GM23338 (cell line): ENCODE results near the gene NFKB1. TPM values are rescaled to one million over a fixed set of nuclear protein-coding genes. Genes with fewer than 3 reads are reported as not detected.

Experiments
- ATAC-seq: fragments of 200-7000 bp; cut with Tn5 transposase; 3 replicates; pipeline ENCODE4 v1.9.1; 2020
- DNase-seq: peaks from one replicate; pipeline ENCODE4 v3.0.0-alpha.2; 2015; ENCODE audit warnings: low spot score
- H2AFZ ChIP-seq: fragments of 200-600 bp; sonication (generic); 2 replicates; pipeline ENCODE4 v1.8.0; 2016; ENCODE audit warnings: antibody characterized with exemption, mild to moderate bottlenecking, moderate library complexity
- H3F3A ChIP-seq: fragments of 200-600 bp; sonication (generic); replicated peaks from 2 replicates; pipeline ENCODE4 v1.8.0; 2017; ENCODE audit warnings: antibody characterized with exemption, mixed run types, low read depth
- H3K27ac ChIP-seq: fragments of 200-600 bp; sonication (generic); 2 replicates; pipeline ENCODE4 v1.6.1; 2016; ENCODE audit warnings: low read depth
- H3K27me3 ChIP-seq: fragments of 200-600 bp; sonication (generic); 2 replicates; pipeline ENCODE4 v1.8.0; 2016; ENCODE audit warnings: mild to moderate bottlenecking, mixed run types, moderate library complexity; ENCODE audit not compliant: insufficient read depth
- H3K36me3 ChIP-seq: fragments of 200-600 bp; sonication (generic); 2 replicates; pipeline ENCODE4 v1.8.0; 2016; ENCODE audit warnings: mild to moderate bottlenecking; ENCODE audit not compliant: insufficient read depth
- H3K4me1 ChIP-seq: fragments of 200-600 bp; sonication (generic); 2 replicates; pipeline ENCODE4 v1.8.0; 2016; ENCODE audit warnings: mild to moderate bottlenecking, moderate library complexity; ENCODE audit not compliant: insufficient read depth
- H3K4me2 ChIP-seq: fragments of 200-600 bp; sonication (generic); 2 replicates; pipeline ENCODE4 v1.7.1; 2017; ENCODE audit warnings: mixed run types
- H3K4me3 ChIP-seq: fragments of 200-600 bp; sonication (generic); 2 replicates; pipeline ENCODE4 v1.6.1; 2016; ENCODE audit warnings: mixed run types
- H3K79me2 ChIP-seq: fragments of 200-600 bp; sonication (generic); replicated peaks from 2 replicates; pipeline ENCODE4 v1.8.0; 2017; ENCODE audit warnings: mild to moderate bottlenecking; ENCODE audit not compliant: insufficient read depth
- H3K9me2 ChIP-seq: fragments of 200-600 bp; sonication (generic); 2 replicates; pipeline ENCODE4 v1.8.0; 2017; ENCODE audit not compliant: insufficient read depth
- H4K20me1 ChIP-seq: fragments of 200-600 bp; sonication (generic); replicated peaks from 2 replicates; pipeline ENCODE4 v1.8.0; 2017; ENCODE audit warnings: mild to moderate bottlenecking; ENCODE audit not compliant: insufficient read depth
- H3K27ac Mint-ChIP-seq: 2 replicates; pipeline ENCODE4 v1.8.0; 2020; ENCODE audit warnings: inconsistent platforms, mild to moderate bottlenecking, moderate library complexity, mixed read lengths
- H3K27me3 Mint-ChIP-seq: 3 replicates; pipeline ENCODE4 v1.8.0; 2022; ENCODE audit warnings: low read depth, mild to moderate bottlenecking, moderate library complexity, mixed read lengths, inconsistent platforms; ENCODE audit not compliant: insufficient read depth, poor library complexity
- H3K36me3 Mint-ChIP-seq: 3 replicates; pipeline ENCODE4 v1.8.0; 2021; ENCODE audit warnings: low read depth, mild to moderate bottlenecking, inconsistent platforms, moderate library complexity, mixed read lengths
- H3K4me1 Mint-ChIP-seq: 3 replicates; pipeline ENCODE4 v1.8.0; 2020; ENCODE audit warnings: mild to moderate bottlenecking, inconsistent platforms, mixed read lengths
- H3K4me3 Mint-ChIP-seq: 3 replicates; pipeline ENCODE4 v1.8.0; 2021; ENCODE audit warnings: moderate library complexity, mild to moderate bottlenecking, inconsistent platforms, mixed read lengths
- H3K9me3 Mint-ChIP-seq: 3 replicates; pipeline ENCODE4 v1.8.0; 2020; ENCODE audit warnings: moderate library complexity, mild to moderate bottlenecking, inconsistent platforms, mixed read lengths
- EZH2 ChIP-seq: fragments of 200-600 bp; sonication (generic); IDR thresholded peaks from one replicate; pipeline ENCODE4 v1.8.0; 2017; ENCODE audit warnings: antibody characterized with exemption, mild to moderate bottlenecking, low read depth; ENCODE audit not compliant: unreplicated experiment
- EZH2phosphoT487 ChIP-seq: fragments of 200-600 bp; sonication (generic); IDR thresholded peaks from one replicate; pipeline ENCODE4 v1.8.1; 2018; ENCODE audit warnings: antibody characterized with exemption; ENCODE audit not compliant: unreplicated experiment
- JUNB ChIP-seq: IDR thresholded peaks from one replicate; pipeline ENCODE4 v1.6.1; 2016; ENCODE audit warnings: antibody characterized with exemption; ENCODE audit not compliant: unreplicated experiment
- NANOG ChIP-seq: IDR thresholded peaks from 2 replicates; pipeline ENCODE4 v1.6.1; 2016; ENCODE audit warnings: antibody characterized with exemption, borderline replicate concordance
- POLR2AphosphoS5 ChIP-seq: IDR thresholded peaks from 2 replicates; pipeline ENCODE4 v1.6.1; 2016; ENCODE audit warnings: antibody characterized with exemption, low read depth
- ZNF114 ChIP-seq: fragments of 250-450 bp; sonication (Bioruptor Pico); IDR thresholded peaks from 2 replicates; pipeline ENCODE4 v1.5.0; 2020; ENCODE audit warnings: mild to moderate bottlenecking, moderate library complexity
- ZNF331 ChIP-seq: fragments of 250-450 bp; sonication (Bioruptor Pico); IDR thresholded peaks from 2 replicates; pipeline ENCODE4 v1.5.0; 2020; ENCODE audit warnings: low read depth, mild to moderate bottlenecking, moderate library complexity
- polyA plus RNA-seq: library from polyadenylated mRNA; unstranded; fragments of >200 nt; fragmentation: Nextera tagmentation; extraction: Ambion mirVana; gene quantifications from 2 replicates; pipeline ENCODE4 v1.2.1, GENCODE V29; 2016
- total RNA-seq: library from RNA; depleted of rRNA; stranded (reverse); fragments of >200 nt; shearing (Covaris generic); gene quantifications from 2 replicates; pipeline ENCODE4 v1.2.3, GENCODE V29; 2014
- TF ChIP-seq, protein P1 (sequence below), 2 experiments: fragments of 200-600 bp in 1 of 2; sonication (generic) in 1 of 2; conservative IDR thresholded peaks; 2 replicates each; pipeline versions ENCODE4 v1.5.1 to v1.6.1; 2016 to 2017; ENCODE audit warnings: antibody characterized with exemption in 2 of 2, low read depth in 2 of 2, mild to moderate bottlenecking in 2 of 2, moderate library complexity in 1 of 2
- TF ChIP-seq, protein P2 (sequence below): IDR thresholded peaks from one replicate; pipeline ENCODE4 v1.6.1; 2018; ENCODE audit warnings: antibody characterized with exemption; ENCODE audit not compliant: unreplicated experiment
- TF ChIP-seq, protein P3 (sequence below): fragments of 250-450 bp; sonication (Bioruptor Pico); IDR thresholded peaks from 2 replicates; pipeline ENCODE4 v1.5.0; 2020; ENCODE audit warnings: mild to moderate bottlenecking, moderate library complexity

Gene NFKB1
- total and polyA plus RNA-seq, 2 experiments from 2014 or later = 0.82 to 4.6 TPM

DNA sequence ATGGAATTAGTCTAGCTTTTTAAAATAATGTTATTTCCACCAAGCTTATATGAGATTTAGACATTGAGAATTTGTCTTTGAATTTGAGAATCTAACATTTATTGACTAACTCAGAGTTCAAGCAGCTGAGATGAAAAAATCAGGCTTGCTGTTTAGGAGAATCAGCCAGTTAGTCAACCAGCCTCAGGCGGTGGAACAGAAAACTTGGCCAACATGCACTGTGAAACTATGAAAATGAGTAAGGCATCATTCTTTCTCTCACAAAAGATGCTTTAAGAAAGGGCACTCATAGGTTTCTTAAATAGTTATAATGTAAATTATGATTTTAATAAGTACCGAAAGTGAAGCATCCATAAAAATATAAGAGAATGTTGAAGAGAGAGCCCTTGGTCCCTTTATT lies 84.2 kb downstream of the NFKB1 start (continued):
- TF ChIP-seq ZNF331 (CRISPR knock-in tag) (no peak), EZH2phosphoT487 (no peak)
- TF ChIP-seq, protein P1, sequence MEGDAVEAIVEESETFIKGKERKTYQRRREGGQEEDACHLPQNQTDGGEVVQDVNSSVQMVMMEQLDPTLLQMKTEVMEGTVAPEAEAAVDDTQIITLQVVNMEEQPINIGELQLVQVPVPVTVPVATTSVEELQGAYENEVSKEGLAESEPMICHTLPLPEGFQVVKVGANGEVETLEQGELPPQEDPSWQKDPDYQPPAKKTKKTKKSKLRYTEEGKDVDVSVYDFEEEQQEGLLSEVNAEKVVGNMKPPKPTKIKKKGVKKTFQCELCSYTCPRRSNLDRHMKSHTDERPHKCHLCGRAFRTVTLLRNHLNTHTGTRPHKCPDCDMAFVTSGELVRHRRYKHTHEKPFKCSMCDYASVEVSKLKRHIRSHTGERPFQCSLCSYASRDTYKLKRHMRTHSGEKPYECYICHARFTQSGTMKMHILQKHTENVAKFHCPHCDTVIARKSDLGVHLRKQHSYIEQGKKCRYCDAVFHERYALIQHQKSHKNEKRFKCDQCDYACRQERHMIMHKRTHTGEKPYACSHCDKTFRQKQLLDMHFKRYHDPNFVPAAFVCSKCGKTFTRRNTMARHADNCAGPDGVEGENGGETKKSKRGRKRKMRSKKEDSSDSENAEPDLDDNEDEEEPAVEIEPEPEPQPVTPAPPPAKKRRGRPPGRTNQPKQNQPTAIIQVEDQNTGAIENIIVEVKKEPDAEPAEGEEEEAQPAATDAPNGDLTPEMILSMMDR (conservative IDR thresholded peaks at IDR 0.05; ENCODE audit: low read depth in 2 of 2) = no peak

DNA sequence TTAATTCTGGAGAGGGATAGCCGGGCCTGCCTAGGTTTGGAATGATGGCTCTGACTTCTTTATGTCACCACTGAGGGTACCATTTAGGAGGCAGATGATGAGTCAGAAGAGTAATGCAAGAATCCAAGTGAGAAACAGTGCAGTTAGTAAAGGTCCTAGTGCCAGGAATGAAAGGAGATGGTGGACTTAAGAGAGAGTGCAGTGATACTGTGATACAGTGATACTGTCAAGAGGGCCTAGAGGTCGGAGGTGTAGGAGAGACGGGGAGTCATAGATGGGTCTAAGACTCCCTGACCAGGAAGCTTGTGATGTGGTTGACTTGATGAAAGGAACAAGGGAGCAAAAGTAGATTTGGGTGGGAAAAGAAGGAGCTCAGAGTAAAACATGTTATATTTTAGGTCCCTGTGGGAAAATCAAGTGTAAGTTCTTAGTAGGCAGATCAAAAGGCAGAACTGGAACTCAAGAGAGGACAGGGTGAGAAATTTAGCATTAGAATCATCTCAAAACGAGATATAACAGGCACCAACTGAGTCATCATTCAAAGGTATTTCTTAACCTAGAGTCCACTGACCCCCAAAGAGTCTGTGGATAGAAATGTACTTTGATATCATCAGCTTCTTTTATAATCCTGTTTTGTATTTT lies 85.0 kb downstream of the NFKB1 start:
- no peaks in the 10 kb centered on the region for H3K27me3 ChIP-seq
- H3K4me3 ChIP-seq = no peak overlapping the region
- Mint-ChIP-seq H3K36me3 (no peaks in the 10 kb centered on the region), H3K4me1 (no peaks in the 10 kb centered on the region), H3K4me3 (no peak overlapping the region), H3K27ac (no peak overlapping the region), H3K9me3 (no peaks in the 10 kb centered on the region; the same call in 2 of the 3 replicates), H3K27me3 (no peaks in the 10 kb centered on the region)
- H3K79me2 ChIP-seq = no peaks in the 10 kb centered on the region
- no peaks in the 10 kb centered on the region for H3F3A ChIP-seq
- H3K36me3 ChIP-seq = no peaks in the 10 kb centered on the region
- DNase-seq (no peak), ATAC-seq (no peak)
- no peaks in the 10 kb centered on the region for H4K20me1 ChIP-seq
- no peak overlapping the region for H3K27ac ChIP-seq
- no peak overlapping the region for H3K4me2 ChIP-seq
- H3K9me2 ChIP-seq = no peaks in the 10 kb centered on the region
- no peaks in the 10 kb centered on the region for H3K4me1 ChIP-seq
- H2AFZ ChIP-seq = no peak overlapping the region
- TF ChIP-seq EZH2 = no peak
- TF ChIP-seq, protein P2, sequence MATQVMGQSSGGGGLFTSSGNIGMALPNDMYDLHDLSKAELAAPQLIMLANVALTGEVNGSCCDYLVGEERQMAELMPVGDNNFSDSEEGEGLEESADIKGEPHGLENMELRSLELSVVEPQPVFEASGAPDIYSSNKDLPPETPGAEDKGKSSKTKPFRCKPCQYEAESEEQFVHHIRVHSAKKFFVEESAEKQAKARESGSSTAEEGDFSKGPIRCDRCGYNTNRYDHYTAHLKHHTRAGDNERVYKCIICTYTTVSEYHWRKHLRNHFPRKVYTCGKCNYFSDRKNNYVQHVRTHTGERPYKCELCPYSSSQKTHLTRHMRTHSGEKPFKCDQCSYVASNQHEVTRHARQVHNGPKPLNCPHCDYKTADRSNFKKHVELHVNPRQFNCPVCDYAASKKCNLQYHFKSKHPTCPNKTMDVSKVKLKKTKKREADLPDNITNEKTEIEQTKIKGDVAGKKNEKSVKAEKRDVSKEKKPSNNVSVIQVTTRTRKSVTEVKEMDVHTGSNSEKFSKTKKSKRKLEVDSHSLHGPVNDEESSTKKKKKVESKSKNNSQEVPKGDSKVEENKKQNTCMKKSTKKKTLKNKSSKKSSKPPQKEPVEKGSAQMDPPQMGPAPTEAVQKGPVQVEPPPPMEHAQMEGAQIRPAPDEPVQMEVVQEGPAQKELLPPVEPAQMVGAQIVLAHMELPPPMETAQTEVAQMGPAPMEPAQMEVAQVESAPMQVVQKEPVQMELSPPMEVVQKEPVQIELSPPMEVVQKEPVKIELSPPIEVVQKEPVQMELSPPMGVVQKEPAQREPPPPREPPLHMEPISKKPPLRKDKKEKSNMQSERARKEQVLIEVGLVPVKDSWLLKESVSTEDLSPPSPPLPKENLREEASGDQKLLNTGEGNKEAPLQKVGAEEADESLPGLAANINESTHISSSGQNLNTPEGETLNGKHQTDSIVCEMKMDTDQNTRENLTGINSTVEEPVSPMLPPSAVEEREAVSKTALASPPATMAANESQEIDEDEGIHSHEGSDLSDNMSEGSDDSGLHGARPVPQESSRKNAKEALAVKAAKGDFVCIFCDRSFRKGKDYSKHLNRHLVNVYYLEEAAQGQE = no peak
- TF ChIP-seq ZNF114 = no peak
- no peak for TF ChIP-seq NANOG
- TF ChIP-seq, protein P1 (conservative IDR thresholded peaks at IDR 0.05; ENCODE audit: low read depth in 2 of 2) = no peak
- TF ChIP-seq, protein P3, sequence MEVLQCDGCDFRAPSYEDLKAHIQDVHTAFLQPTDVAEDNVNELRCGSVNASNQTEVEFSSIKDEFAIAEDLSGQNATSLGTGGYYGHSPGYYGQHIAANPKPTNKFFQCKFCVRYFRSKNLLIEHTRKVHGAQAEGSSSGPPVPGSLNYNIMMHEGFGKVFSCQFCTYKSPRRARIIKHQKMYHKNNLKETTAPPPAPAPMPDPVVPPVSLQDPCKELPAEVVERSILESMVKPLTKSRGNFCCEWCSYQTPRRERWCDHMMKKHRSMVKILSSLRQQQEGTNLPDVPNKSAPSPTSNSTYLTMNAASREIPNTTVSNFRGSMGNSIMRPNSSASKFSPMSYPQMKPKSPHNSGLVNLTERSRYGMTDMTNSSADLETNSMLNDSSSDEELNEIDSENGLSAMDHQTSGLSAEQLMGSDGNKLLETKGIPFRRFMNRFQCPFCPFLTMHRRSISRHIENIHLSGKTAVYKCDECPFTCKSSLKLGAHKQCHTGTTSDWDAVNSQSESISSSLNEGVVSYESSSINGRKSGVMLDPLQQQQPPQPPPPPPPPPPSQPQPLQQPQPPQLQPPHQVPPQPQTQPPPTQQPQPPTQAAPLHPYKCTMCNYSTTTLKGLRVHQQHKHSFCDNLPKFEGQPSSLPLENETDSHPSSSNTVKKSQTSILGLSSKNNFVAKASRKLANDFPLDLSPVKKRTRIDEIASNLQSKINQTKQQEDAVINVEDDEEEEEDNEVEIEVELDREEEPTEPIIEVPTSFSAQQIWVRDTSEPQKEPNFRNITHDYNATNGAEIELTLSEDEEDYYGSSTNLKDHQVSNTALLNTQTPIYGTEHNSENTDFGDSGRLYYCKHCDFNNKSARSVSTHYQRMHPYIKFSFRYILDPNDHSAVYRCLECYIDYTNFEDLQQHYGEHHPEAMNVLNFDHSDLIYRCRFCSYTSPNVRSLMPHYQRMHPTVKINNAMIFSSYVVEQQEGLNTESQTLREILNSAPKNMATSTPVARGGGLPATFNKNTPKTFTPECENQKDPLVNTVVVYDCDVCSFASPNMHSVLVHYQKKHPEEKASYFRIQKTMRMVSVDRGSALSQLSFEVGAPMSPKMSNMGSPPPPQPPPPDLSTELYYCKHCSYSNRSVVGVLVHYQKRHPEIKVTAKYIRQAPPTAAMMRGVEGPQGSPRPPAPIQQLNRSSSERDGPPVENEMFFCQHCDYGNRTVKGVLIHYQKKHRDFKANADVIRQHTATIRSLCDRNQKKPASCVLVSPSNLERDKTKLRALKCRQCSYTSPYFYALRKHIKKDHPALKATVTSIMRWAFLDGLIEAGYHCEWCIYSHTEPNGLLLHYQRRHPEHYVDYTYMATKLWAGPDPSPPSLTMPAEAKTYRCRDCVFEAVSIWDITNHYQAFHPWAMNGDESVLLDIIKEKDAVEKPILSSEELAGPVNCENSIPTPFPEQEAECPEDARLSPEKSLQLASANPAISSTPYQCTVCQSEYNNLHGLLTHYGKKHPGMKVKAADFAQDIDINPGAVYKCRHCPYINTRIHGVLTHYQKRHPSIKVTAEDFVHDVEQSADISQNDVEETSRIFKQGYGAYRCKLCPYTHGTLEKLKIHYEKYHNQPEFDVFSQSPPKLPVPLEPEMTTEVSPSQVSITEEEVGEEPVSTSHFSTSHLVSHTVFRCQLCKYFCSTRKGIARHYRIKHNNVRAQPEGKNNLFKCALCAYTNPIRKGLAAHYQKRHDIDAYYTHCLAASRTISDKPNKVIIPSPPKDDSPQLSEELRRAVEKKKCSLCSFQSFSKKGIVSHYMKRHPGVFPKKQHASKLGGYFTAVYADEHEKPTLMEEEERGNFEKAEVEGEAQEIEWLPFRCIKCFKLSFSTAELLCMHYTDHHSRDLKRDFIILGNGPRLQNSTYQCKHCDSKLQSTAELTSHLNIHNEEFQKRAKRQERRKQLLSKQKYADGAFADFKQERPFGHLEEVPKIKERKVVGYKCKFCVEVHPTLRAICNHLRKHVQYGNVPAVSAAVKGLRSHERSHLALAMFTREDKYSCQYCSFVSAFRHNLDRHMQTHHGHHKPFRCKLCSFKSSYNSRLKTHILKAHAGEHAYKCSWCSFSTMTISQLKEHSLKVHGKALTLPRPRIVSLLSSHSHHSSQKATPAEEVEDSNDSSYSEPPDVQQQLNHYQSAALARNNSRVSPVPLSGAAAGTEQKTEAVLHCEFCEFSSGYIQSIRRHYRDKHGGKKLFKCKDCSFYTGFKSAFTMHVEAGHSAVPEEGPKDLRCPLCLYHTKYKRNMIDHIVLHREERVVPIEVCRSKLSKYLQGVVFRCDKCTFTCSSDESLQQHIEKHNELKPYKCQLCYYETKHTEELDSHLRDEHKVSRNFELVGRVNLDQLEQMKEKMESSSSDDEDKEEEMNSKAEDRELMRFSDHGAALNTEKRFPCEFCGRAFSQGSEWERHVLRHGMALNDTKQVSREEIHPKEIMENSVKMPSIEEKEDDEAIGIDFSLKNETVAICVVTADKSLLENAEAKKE (CRISPR knock-in tag) = no peak
- no peak for TF ChIP-seq JUNB
- no peak for TF ChIP-seq POLR2AphosphoS5
- TF ChIP-seq ZNF331 (CRISPR knock-in tag) = no peak
